Astrocyte (in vitro differentiated cells and primary cell): Measurements from ENCODE around the gene ATP11A. TPM values are rescaled to one million over a fixed set of nuclear protein-coding genes. Genes with fewer than 3 reads are reported as not detected.

ENCODE experiments used
- DNase-seq: peaks from one replicate; pipeline ENCODE4 v3.0.0-alpha.2; 2010; ENCODE audit warnings: low read depth
- FAIRE-seq: peaks from 2 replicates; lab custom pipeline; 2011; peaks lifted over from hg19 to GRCh38; lab: Jason Lieb, UNC
- H2AFZ ChIP-seq: 2 replicates; pipeline ENCODE4 v1.6.0; 2012; ENCODE audit warnings: low read depth, low read length, inconsistent platforms
- H3K27ac ChIP-seq: 2 replicates; pipeline ENCODE4 v1.5.1; 2011; ENCODE audit warnings: low read depth, low read length, inconsistent platforms
- H3K27me3 ChIP-seq: 2 replicates; pipeline ENCODE4 v1.6.0; 2011; ENCODE audit warnings: low read length, inconsistent platforms; ENCODE audit not compliant: insufficient read depth
- H3K36me3 ChIP-seq: 2 replicates; pipeline ENCODE4 v1.5.1; 2011; ENCODE audit warnings: low read length, inconsistent platforms; ENCODE audit not compliant: insufficient read depth
- H3K4me1 ChIP-seq: 2 replicates; pipeline ENCODE4 v1.5.1; 2011; ENCODE audit warnings: low read length, inconsistent platforms; ENCODE audit not compliant: insufficient read depth
- H3K4me2 ChIP-seq: 2 replicates; pipeline ENCODE4 v1.6.0; 2012; ENCODE audit warnings: low read length, inconsistent platforms
- H3K4me3 ChIP-seq: 2 replicates; pipeline ENCODE4 v1.5.1; 2011; ENCODE audit warnings: low read depth, mild to moderate bottlenecking, low read length, inconsistent platforms; ENCODE audit not compliant: insufficient read depth
- H3K79me2 ChIP-seq: 2 replicates; pipeline ENCODE4 v1.6.0; 2012; ENCODE audit warnings: mild to moderate bottlenecking, low read length, inconsistent platforms; ENCODE audit not compliant: insufficient read depth
- H3K9ac ChIP-seq: 2 replicates; pipeline ENCODE4 v1.6.0; 2012; ENCODE audit warnings: mild to moderate bottlenecking, low read length, inconsistent platforms
- H3K9me3 ChIP-seq: 2 replicates; pipeline ENCODE4 v1.5.1; 2012; ENCODE audit warnings: low read depth, mild to moderate bottlenecking, low read length, inconsistent platforms; ENCODE audit not compliant: insufficient read depth
- H4K20me1 ChIP-seq: 2 replicates; pipeline ENCODE4 v1.6.0; 2012; ENCODE audit warnings: low read length, inconsistent platforms; ENCODE audit not compliant: insufficient read depth
- H3K27ac Mint-ChIP-seq: one replicate; pipeline ENCODE4 v1.8.0; 2021; ENCODE audit warnings: mild to moderate bottlenecking, mixed read lengths; ENCODE audit not compliant: unreplicated experiment
- H3K27me3 Mint-ChIP-seq: one replicate; pipeline ENCODE4 v1.8.0; 2021; ENCODE audit warnings: low read depth, mixed read lengths; ENCODE audit not compliant: unreplicated experiment
- H3K36me3 Mint-ChIP-seq: one replicate; pipeline ENCODE4 v1.8.0; 2021; ENCODE audit warnings: low read depth, mixed read lengths; ENCODE audit not compliant: unreplicated experiment
- H3K4me1 Mint-ChIP-seq: one replicate; pipeline ENCODE4 v1.8.0; 2021; ENCODE audit warnings: low read depth, mixed read lengths; ENCODE audit not compliant: unreplicated experiment
- H3K4me3 Mint-ChIP-seq: one replicate; pipeline ENCODE4 v1.8.0; 2021; ENCODE audit warnings: mild to moderate bottlenecking, moderate library complexity, mixed read lengths; ENCODE audit not compliant: unreplicated experiment
- H3K9me3 Mint-ChIP-seq: one replicate; pipeline ENCODE4 v1.8.0; 2021; ENCODE audit warnings: mild to moderate bottlenecking, mixed read lengths; ENCODE audit not compliant: unreplicated experiment
- EZH2 ChIP-seq: IDR thresholded peaks from 2 replicates; pipeline ENCODE4 v1.6.1; 2012; ENCODE audit warnings: mild to moderate bottlenecking, low read length, inconsistent platforms; ENCODE audit not compliant: insufficient read depth
- total RNA-seq: library from RNA; stranded (reverse); gene quantifications from 2 replicates; pipeline ENCODE4 v1.2.1, GENCODE V29; 2021
- TF ChIP-seq, protein P1 (sequence below): IDR thresholded peaks from 2 replicates; pipeline ENCODE4 v1.5.1; 2011; ENCODE audit warnings: low read depth, mild to moderate bottlenecking, inconsistent platforms, low read length, moderate library complexity; ENCODE audit not compliant: insufficient read depth

Gene ATP11A
- total RNA-seq, 1 donor from 2014 or later = 38.9 TPM

DNA sequence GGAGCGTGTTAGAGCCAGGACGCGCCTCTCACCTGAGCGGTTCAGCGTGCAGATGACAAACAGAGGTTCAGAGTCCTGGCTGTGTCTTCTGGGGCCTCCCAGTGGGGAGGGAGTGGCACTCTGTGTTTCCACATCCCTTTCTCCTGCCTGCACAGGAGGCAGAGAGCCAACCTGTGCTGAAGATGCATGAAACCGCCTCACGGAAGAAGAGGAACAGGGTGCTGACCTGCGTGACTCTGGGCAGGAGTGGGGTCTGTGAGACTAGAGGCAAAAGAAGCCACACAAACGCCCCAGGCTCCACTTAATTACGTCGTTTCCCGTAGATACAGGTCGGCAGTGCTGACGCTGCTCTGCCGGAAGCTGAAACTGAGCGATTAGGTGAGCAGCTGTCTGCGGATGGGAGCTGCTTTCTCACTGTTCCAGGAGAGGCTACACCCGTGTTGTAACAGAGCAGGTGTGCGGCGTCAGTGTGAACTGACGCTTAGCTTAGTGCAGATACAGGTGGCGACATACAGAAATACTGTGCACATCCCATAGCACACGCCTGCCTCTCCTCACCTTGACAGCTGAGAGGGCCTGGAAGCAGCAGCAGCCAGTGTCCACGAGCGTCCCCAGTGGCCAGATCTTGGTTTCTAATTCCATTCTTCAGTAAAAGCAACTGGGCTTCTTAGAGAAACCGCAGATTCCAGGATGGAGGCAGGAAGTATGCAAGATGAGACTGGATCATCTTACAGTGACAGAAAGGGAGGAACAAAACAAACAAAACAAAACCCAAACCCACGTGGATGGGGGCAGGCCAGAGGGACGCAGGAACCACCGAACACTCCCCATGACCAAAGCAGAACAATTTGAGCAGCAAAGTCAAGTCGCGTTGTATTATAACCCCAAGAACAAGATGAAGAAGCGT is 241.4 kb downstream of the ATP11A start:
- Mint-ChIP-seq H3K4me3 (no peak overlapping the region), H3K9me3 (no peaks in the 10 kb centered on the region), H3K27ac (no peak overlapping the region), H3K36me3 (peaks cover 2% of the 10 kb centered on the region), H3K27me3 (peaks cover 9% of the 10 kb centered on the region), H3K4me1 (peaks cover 2% of the 10 kb centered on the region)
- Histone ChIP-seq H3K4me2 (no peak overlapping the region), H3K27me3 (no peaks in the 10 kb centered on the region), H3K79me2 (no peaks in the 10 kb centered on the region), H3K9ac (no peak overlapping the region), H3K36me3 (no peaks in the 10 kb centered on the region), H2AFZ (no peak overlapping the region), H4K20me1 (no peaks in the 10 kb centered on the region), H3K27ac (no peak overlapping the region), H3K4me1 (no peaks in the 10 kb centered on the region), H3K4me3 (no peak overlapping the region), H3K9me3 (no peaks in the 10 kb centered on the region)
- peak; percentile 34 for DNase-seq
- TF ChIP-seq EZH2 = no peak
- TF ChIP-seq, protein P1, sequence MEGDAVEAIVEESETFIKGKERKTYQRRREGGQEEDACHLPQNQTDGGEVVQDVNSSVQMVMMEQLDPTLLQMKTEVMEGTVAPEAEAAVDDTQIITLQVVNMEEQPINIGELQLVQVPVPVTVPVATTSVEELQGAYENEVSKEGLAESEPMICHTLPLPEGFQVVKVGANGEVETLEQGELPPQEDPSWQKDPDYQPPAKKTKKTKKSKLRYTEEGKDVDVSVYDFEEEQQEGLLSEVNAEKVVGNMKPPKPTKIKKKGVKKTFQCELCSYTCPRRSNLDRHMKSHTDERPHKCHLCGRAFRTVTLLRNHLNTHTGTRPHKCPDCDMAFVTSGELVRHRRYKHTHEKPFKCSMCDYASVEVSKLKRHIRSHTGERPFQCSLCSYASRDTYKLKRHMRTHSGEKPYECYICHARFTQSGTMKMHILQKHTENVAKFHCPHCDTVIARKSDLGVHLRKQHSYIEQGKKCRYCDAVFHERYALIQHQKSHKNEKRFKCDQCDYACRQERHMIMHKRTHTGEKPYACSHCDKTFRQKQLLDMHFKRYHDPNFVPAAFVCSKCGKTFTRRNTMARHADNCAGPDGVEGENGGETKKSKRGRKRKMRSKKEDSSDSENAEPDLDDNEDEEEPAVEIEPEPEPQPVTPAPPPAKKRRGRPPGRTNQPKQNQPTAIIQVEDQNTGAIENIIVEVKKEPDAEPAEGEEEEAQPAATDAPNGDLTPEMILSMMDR = peak; percentile 38
- FAIRE-seq = peak; percentile 29

DNA sequence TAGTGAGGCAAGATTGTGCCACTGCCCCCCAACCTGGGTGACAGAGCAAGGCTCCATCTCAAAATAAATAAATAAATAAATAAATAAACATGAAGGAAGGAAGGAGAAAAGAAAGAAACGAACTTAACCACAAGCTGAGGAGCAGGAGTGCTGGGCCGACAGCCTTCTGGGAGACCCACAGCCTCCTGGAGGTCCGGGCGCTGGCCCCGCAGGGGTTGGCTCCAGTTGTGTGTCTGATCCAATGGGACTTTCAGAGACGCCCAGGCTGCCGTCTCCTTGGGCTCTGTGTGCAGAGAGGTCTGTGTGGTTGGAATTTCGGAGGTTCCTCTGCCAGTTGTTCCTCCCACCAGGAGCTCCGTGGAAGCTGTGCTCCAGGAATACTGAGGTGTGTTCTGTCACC is 243.1 kb downstream of the ATP11A start:
- Mint-ChIP-seq H3K9me3 (peaks cover 2% of the 10 kb centered on the region), H3K27me3 (peaks cover 13% of the 10 kb centered on the region), H3K4me3 (no peak overlapping the region), H3K4me1 (peaks cover 2% of the 10 kb centered on the region), H3K36me3 (peaks cover 2% of the 10 kb centered on the region), H3K27ac (no peak overlapping the region)
- no peaks in the 10 kb centered on the region for H4K20me1 ChIP-seq
- no peaks in the 10 kb centered on the region for H3K36me3 ChIP-seq
- no peaks in the 10 kb centered on the region for H3K27me3 ChIP-seq
- TF ChIP-seq, protein P1 = no peak
- no peak for TF ChIP-seq EZH2
- no peaks in the 10 kb centered on the region for H3K4me1 ChIP-seq
- FAIRE-seq (no peak), DNase-seq (no peak)
- H2AFZ ChIP-seq = no peak overlapping the region
- H3K27ac ChIP-seq = no peak overlapping the region
- H3K9me3 ChIP-seq = no peaks in the 10 kb centered on the region
- H3K4me3 ChIP-seq = no peak overlapping the region
- H3K4me2 ChIP-seq = no peak overlapping the region
- no peaks in the 10 kb centered on the region for H3K79me2 ChIP-seq
- no peak overlapping the region for H3K9ac ChIP-seq

DNA sequence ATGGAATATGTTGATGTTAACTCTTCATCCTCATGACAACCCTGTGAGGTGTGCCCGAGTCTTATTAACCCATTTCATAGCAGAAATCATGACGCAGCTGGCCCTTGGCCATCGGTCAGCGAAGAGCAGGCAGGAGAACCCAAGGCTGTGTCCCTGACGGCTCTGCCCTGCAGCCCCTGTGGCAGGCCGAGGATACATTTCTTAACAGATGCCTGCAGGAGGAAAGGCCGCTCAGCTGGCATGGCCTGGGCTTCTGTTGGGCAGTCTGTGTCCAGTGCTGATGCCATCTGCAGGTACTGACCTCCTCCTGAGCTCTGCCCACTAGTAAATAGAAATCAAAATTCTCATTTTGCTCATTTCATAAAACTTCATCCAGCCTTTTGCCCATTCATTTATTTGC is 243.8 kb downstream of the ATP11A start:
- no peaks in the 10 kb centered on the region for H3K4me1 ChIP-seq
- TF ChIP-seq, protein P1 = no peak
- no peak for TF ChIP-seq EZH2
- peaks cover 13% of the 10 kb centered on the region for H3K27me3 Mint-ChIP-seq
- peaks cover 3% of the 10 kb centered on the region for H3K27me3 ChIP-seq
- no peak overlapping the region for H3K4me3 Mint-ChIP-seq
- FAIRE-seq (no peak), DNase-seq (no peak)
- H3K36me3 Mint-ChIP-seq = peaks cover 2% of the 10 kb centered on the region
- H4K20me1 ChIP-seq = no peaks in the 10 kb centered on the region
- no peak overlapping the region for H3K4me3 ChIP-seq
- H3K79me2 ChIP-seq = no peaks in the 10 kb centered on the region
- no peak overlapping the region for H3K27ac Mint-ChIP-seq
- H3K27ac ChIP-seq = no peak overlapping the region
- H3K4me1 Mint-ChIP-seq = peaks cover 2% of the 10 kb centered on the region
- H3K36me3 ChIP-seq = no peaks in the 10 kb centered on the region
- H3K4me2 ChIP-seq = no peak overlapping the region
- no peak overlapping the region for H3K9ac ChIP-seq
- H3K9me3 ChIP-seq = no peaks in the 10 kb centered on the region
- H2AFZ ChIP-seq = no peak overlapping the region
- H3K9me3 Mint-ChIP-seq = peaks cover 2% of the 10 kb centered on the region
